HG02763 (cell line): ENCODE results near the gene SERPIND1.
A peak's percentile ranks its signal among the peaks of the same experiment; 100 is the strongest.
"Not testable (repeated sequence)": the region's sequence is repeated elsewhere in the genome, so short reads cannot be mapped to it uniquely, and the experiment has no call there.

ENCODE experiments used
- ATAC-seq: cut with Tn5 transposase; IDR thresholded peaks from one replicate; pipeline ENCODE4 v1.9.1; 2021; ENCODE audit warnings: mild to moderate bottlenecking, moderate library complexity; ENCODE audit not compliant: unreplicated experiment

SERPIND1 gene

GRCh38 chr22:20746431-20747189 is 27.3 kb upstream of the SERPIND1 start:
- ATAC-seq = no peak

GRCh38 chr22:20747223-20747622 is 26.7 kb upstream of the SERPIND1 start:
- no peak for ATAC-seq

GRCh38 chr22:20748082-20748481 is 25.8 kb upstream of the SERPIND1 start:
- no peak for ATAC-seq

GRCh38 chr22:20748731-20749428 is 25.0 kb upstream of the SERPIND1 start:
- peak; percentile 70 for ATAC-seq

GRCh38 chr22:20749453-20749852 is 24.5 kb upstream of the SERPIND1 start:
- no peak for ATAC-seq

- ATAC-seq = no peak
These were observed 23.3 kb upstream of the SERPIND1 start for GRCh38 chr22:20750461-20751184.

GRCh38 chr22:20751185-20751851 is 22.6 kb upstream of the SERPIND1 start:
- no peak for ATAC-seq

GRCh38 chr22:20752104-20752741 is 21.7 kb upstream of the SERPIND1 start:
- no peak for ATAC-seq

- no peak for ATAC-seq
These were observed 21.0 kb upstream of the SERPIND1 start for GRCh38 chr22:20752873-20753272.

GRCh38 chr22:20756846-20757245 is 17.1 kb upstream of the SERPIND1 start:
- ATAC-seq = no peak

- no peak for ATAC-seq
These were observed 15.2 kb upstream of the SERPIND1 start for GRCh38 chr22:20758688-20759087.

- no peak for ATAC-seq
These were observed 13.8 kb upstream of the SERPIND1 start for GRCh38 chr22:20760084-20760483.

- no peak for ATAC-seq
These were observed 12.4 kb upstream of the SERPIND1 start for GRCh38 chr22:20761536-20761935.

GRCh38 chr22:20762233-20762796 is 11.6 kb upstream of the SERPIND1 start:
- no peak for ATAC-seq

- ATAC-seq = no peak
These were observed 10.1 kb upstream of the SERPIND1 start for GRCh38 chr22:20763630-20764470.

GRCh38 chr22:20764471-20764720 is 9.5 kb upstream of the SERPIND1 start:
- no peak for ATAC-seq

- ATAC-seq = no peak
These were observed 9.2 kb upstream of the SERPIND1 start for GRCh38 chr22:20764729-20765128.

- ATAC-seq = no peak
These were observed 8.0 kb upstream of the SERPIND1 start for GRCh38 chr22:20765938-20766337.

GRCh38 chr22:20766530-20766929 is 7.4 kb upstream of the SERPIND1 start:
- ATAC-seq = no peak

GRCh38 chr22:20769496-20769826 is 4.5 kb upstream of the SERPIND1 start:
- ATAC-seq = not testable (repeated sequence)
